ENCODE data around the gene PPEF2.

Gene PPEF2

DNA sequence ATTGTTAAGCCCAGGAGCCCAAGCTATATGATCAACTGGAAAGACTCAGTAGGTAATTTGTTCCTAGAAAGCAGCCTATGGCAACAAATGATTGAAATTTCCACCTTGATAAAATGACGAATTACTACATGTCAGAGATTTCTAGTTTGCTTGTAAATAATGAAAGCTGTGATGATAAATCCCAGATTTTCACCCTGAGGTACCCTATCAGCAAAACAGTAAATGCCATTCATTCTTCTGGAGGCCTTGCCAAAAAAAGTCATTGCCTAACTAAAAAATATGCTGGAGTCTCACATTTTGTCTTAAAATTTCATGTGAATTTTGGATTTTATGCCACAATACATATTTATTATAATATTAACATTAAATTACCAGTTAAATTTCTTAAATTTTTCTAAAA, 71.3 kb downstream of the PPEF2 start:
- no peak for DNase-seq (ENCODE audit: low read depth)

DNA sequence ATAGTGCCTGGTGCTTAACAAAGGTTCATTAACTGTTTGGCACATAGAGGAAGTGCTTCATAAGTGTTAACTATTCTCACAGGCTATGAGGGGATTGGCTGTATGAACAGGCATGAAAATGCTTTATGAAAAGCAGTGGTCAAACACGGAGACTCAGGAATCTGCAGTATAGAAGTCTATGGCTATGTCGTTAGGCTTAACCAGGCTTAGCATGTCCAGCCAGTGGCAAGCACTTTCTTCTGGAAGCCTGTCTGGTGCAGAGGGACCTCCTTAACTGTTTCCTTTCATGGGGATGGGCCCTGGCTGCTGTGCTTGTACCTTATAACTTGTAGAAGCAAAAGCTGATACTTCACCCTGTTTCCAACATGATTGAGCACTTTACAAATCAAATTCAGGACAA, 78.4 kb downstream of the PPEF2 start:
- DNase-seq (ENCODE audit: low read depth) = no peak

DNA sequence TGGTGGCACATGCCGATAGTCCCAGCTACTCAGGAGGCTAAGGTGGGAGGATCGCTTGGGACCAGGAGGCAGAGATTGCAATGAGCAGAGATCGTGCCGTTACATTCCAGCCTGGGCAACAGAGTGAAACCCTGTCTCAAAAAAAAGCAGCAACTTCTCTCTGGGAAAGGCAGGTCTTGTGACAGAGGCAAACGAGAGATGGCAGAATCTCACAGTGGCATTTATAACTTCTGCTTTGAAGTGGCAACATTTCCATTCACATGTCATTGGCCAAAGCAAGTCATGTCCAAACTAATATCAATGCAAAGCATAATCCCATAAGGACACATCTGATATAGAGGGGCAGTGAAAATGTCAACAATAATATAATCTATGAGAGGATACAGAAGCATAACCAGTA, 79.8 kb downstream of the PPEF2 start:
- DNase-seq (ENCODE audit: low read depth) = no peak

DNA sequence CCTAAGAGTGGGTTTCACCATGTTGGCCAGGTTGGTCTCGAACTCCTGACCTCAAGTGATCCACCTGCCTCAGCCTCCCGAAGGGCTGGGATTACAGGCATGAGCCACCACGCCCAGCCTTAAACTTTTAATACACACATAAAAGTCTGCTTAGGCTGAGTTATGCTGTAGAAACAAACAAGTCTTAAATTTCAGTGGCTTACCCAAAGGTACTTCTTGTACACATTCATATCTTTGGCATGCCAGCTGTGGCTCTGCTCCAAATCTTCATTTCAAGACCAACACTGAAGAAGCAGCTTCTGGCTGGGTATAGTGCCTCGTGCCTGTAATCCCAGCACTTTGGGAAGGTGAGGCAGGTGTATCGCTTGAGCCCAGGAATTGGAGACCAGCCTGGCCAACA, 80.3 kb downstream of the PPEF2 start:
- no peak for DNase-seq (ENCODE audit: low read depth)

DNA sequence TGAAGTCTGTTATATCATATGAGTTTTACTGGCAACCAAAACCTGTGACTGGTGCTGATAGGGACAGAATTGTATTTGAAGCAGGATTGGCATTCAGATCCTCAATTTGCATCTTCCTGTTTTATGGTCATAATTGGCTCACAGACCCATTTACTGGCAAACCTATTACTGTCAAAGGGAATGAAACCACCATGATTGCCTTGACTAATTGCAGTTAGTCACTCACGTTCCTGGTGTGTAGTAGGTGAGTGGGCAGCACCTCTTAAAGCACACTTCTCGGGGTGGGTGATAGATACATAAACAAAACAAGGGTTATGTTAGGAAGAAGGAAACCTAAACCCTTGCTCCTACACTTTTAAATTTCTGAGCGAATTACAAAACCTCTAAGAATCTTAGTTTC, 81.0 kb downstream of the PPEF2 start:
- DNase-seq (ENCODE audit: low read depth) = no peak

DNA sequence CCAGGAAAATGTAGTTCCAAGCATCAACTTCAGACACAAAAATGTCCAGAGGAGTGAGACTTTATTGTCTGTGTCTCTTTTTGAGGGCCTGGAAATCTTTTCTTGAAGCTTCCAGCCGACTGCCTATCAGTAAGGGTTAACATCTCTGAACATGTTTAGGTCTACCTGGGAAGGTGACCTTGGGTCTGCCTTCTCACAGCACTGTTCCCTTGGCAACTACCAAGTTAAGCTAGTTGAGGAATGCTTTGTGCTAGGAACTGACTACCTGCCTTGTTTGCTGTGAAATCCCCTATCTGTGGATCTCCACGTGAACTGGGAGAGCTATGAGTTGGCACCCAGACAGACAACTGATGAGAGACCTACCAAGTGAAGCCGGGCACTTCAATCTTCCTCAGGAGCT, 81.6 kb downstream of the PPEF2 start:
- DNase-seq (ENCODE audit: low read depth) = no peak

DNA sequence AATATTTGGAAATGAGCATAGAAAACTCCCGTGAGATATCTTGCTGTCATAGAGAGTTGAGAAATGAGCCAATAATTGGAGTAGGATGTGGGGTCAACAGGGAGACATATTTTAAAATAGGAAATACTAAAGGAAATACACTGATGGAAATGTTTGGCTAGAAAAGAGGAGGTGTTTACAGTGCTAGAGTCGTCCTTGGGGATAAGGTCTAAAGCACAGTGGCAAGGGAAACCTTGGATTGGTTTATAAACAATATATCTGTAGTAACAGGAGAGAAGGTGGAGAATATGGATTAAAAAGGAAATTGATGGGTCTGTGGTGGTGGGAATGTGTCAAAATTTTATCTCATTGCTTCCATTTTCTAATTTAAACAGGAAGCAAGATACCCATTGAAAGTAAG, 82.1 kb downstream of the PPEF2 start:
- no peak for DNase-seq (ENCODE audit: low read depth)

DNA sequence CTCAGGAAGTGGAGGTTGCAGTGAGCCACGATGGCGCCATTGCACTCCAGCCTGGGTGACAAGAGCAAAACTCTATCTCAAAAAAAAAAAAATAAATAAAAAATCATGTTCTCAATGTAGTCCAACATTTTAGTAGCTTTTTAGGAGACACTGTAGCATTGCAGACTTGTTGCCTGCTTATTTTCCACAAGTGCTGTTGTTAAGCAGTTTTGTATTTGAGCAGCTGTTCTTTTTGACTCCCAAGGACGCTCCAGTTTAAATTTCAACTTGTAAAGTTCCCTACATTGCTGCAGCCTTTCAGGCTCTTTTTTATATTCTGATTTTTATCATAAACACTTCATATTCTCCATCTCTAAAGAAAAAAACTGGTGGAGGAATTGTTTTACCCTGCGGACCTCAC, 83.1 kb downstream of the PPEF2 start:
- no peak for DNase-seq (ENCODE audit: low read depth)

DNA sequence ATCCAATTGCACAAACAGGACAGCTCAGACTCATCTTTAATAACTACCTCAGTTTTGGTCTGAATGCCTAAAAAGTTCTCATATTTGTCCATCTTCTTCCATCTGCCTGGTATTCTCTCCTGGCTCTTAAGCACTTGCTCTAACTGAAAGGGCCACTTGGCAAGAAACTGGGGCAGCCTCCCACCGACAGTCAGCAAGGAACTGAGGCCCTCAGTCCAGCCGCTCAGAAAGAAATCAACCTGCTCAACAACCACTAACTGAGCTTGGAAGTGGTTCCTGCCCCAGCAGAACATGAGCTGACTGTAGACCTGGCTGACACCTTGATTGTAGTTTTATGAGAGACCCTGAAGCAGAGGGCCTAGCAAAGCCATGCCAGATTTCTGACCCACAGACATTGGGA, 84.4 kb downstream of the PPEF2 start:
- no peak for DNase-seq (ENCODE audit: low read depth)
